SJCRH30 (cell line): ENCODE results near the gene EFNA1. TPM values are rescaled to one million over a fixed set of nuclear protein-coding genes. Genes with fewer than 3 reads are reported as not detected.
"Not testable (repeated sequence)": the region's sequence is repeated elsewhere in the genome, so short reads cannot be mapped to it uniquely, and the experiment has no call there.

Source experiments
- DNase-seq, 2 experiments: peaks; one replicate each; pipeline ENCODE4 v3.0.0-alpha.2; 2015 to 2020
- H3K27ac ChIP-seq: fragments of 250-450 bp; sonication (Bioruptor Pico); 2 replicates; pipeline ENCODE4 v1.5.1; 2020; ENCODE audit warnings: mild to moderate bottlenecking, moderate library complexity
- H3K27me3 ChIP-seq: fragments of 250-450 bp; sonication (Bioruptor Pico); 2 replicates; pipeline ENCODE4 v1.5.1; 2020; ENCODE audit warnings: mild to moderate bottlenecking, moderate library complexity
- H3K36me3 ChIP-seq: fragments of 250-450 bp; sonication (Bioruptor Pico); 2 replicates; pipeline ENCODE4 v1.5.1; 2020; ENCODE audit warnings: mild to moderate bottlenecking, moderate library complexity
- H3K4me1 ChIP-seq: fragments of 250-450 bp; sonication (Bioruptor Pico); 2 replicates; pipeline ENCODE4 v1.5.1; 2020; ENCODE audit warnings: mild to moderate bottlenecking, moderate library complexity
- H3K4me3 ChIP-seq: fragments of 250-450 bp; sonication (Bioruptor Pico); 2 replicates; pipeline ENCODE4 v1.5.1; 2020; ENCODE audit warnings: mild to moderate bottlenecking, moderate library complexity
- H3K9me3 ChIP-seq: fragments of 250-450 bp; sonication (Bioruptor Pico); replicated peaks from 2 replicates; pipeline ENCODE4 v1.5.1; 2020; ENCODE audit warnings: mild to moderate bottlenecking, moderate library complexity
- total RNA-seq: library from RNA; depleted of rRNA; stranded (reverse); fragments of >200 nt; shearing (Covaris generic); gene quantifications from 2 replicates; pipeline ENCODE4 v1.2.3, GENCODE V29; 2014

The EFNA1 gene
- total RNA-seq, 1 experiment from 2014 or later = 1.8 TPM

DNA sequence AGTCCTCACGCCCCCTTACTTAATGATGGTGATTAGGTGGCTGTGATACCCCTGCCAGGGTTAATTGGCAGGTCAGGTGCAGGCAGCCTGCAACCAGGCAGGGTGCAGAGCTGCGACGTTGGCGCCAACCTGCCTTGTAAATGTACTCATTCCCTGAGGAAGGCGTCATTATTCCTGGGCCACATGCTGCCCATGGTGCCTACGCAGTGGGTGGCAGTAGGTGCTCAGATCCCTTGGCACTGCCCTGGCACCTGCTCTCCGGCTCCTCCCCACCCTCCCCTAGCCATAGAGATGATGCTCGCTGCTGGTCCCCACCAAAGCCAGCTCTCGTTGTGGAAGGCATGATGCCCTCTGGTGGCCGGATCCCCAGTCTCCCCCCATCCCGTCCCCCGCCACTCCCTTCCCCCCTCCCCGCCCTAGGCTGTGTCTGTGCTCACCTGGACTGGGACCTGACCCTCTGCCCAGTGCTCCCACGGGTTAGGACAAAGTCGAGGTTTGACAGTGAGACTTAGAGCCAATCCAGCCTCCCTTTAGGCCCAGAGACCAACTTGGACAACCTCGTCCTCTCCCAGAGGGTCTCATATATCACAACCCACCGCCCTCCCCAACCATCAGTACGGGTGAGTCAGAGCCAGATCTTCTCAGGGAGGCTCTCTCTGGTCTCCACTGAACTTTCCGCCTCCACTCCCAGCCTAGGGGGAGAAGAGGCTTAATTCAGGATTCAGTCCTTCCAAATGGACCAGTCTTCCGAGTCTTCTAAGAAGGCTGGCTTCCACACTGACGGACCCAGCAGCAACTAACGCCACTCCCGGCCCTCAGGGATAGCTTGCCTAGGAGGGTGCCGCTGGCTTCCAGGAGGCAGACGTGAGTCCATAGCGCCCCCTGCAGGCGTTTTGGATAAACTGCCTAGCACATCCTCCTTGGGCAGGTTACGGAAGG is 39.8 kb downstream of the EFNA1 start:
- H3K9me3 ChIP-seq = no peaks in the 10 kb centered on the region
- no peaks in the 10 kb centered on the region for H3K27me3 ChIP-seq
- H3K36me3 ChIP-seq = no peaks in the 10 kb centered on the region
- H3K4me3 ChIP-seq = peak overlapping the region; percentile 36
- peak; percentile 82 to 94 for DNase-seq
- no peak overlapping the region for H3K27ac ChIP-seq
- H3K4me1 ChIP-seq = peaks cover 8% of the 10 kb centered on the region; the same call in 1 of the 2 replicates

DNA sequence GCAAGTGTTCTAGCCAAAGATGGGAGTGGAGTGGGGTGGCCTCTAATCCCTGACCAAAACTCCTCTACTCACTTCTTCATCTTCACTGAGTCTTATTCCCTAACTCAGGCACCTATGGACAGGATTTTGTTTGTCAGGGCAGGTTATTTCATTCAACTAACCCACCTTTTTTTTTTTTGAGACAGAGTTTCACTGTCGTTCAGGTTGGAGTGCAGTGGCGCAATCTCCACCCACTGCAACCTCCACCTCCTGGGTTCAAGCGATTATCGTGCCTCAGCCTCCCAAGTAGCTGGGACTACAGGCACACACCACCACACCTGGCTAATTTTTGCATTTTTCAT is 40.4 kb downstream of the EFNA1 start:
- not testable (repeated sequence) for H3K4me1 ChIP-seq, H3K9me3 ChIP-seq, DNase-seq, H3K36me3 ChIP-seq, H3K27me3 ChIP-seq, H3K4me3 ChIP-seq, H3K27ac ChIP-seq

DNA sequence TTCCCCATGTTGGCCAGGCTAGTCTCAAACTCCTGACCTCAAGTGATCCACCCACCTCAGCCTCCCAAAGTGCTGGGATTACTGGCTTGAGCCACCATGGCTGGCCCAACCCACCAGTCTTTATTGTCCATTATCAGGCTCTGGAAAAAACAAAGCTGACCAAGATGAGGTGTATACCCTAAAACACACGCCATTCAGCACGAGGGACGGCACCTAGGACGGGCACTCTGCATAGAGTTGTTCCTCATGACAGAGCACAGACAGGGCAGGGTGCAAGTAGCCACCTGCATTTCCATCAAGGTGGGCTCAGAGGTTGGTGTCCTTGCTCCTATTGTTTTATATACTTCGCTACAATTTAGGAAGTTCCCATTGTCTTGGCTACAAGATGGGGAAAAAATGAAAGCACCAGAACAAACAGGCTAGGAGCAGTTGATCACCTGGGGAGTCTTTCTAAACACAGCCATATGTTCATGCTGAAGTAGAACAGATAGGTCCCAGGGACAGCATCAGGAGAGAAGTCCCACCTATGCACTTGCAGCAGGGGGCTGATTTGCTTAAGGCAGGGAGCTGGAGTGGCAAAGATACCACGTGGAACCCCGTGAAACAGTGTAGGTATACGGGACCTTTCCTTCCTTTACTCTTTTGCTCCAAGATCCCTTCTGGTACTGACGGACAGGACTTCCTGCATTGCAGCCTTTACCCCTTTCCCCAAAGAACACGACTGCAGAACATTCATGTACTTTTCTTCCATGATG is 41.0 kb downstream of the EFNA1 start:
- Histone ChIP-seq H3K27me3 (no peaks in the 10 kb centered on the region), H3K4me3 (no peak overlapping the region), H3K9me3 (no peaks in the 10 kb centered on the region), H3K4me1 (peaks cover 11% of the 10 kb centered on the region), H3K36me3 (no peaks in the 10 kb centered on the region), H3K27ac (no peak overlapping the region)
- no peak for DNase-seq

GRCh38 chr1:155169541-155169940 is 41.9 kb downstream of the EFNA1 start:
- Histone ChIP-seq H3K9me3 (no peaks in the 10 kb centered on the region), H3K4me1 (peaks cover 11% of the 10 kb centered on the region), H3K36me3 (no peaks in the 10 kb centered on the region), H3K27ac (no peak overlapping the region), H3K27me3 (no peaks in the 10 kb centered on the region), H3K4me3 (no peak overlapping the region)
- DNase-seq = no peak

- H3K27me3 ChIP-seq = no peaks in the 10 kb centered on the region
- peaks cover 11% of the 10 kb centered on the region for H3K4me1 ChIP-seq
- H3K4me3 ChIP-seq = no peak overlapping the region
- H3K27ac ChIP-seq = no peak overlapping the region
- DNase-seq = no peak
- no peaks in the 10 kb centered on the region for H3K9me3 ChIP-seq
- no peaks in the 10 kb centered on the region for H3K36me3 ChIP-seq
Measured at GRCh38 chr1:155170101-155170785, 42.6 kb downstream of the EFNA1 start.

DNA sequence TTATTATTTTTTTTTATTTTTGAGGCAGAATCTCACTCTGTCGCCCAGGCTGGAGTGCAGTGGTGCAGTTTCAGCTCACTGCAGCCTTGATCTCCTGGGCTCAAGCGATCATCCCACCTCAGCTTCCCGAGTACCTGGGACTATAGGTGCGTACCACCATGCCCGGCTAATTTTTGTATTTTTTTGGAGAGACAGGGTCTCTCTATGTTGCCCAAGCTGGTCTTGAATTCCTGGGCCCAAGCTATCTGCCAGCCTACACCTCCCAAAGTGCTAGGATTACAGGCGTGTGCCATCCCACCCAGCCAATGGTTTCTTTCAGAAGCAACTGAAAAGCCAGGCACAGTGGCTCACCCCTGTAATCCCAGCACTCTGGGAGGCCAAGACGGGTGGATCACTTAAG is 43.1 kb downstream of the EFNA1 start:
- Histone ChIP-seq H3K36me3 (no peaks in the 10 kb centered on the region), H3K27me3 (no peaks in the 10 kb centered on the region), H3K4me1 (peaks cover 11% of the 10 kb centered on the region), H3K27ac (no peak overlapping the region), H3K4me3 (no peak overlapping the region), H3K9me3 (no peaks in the 10 kb centered on the region)
- no peak for DNase-seq

DNA sequence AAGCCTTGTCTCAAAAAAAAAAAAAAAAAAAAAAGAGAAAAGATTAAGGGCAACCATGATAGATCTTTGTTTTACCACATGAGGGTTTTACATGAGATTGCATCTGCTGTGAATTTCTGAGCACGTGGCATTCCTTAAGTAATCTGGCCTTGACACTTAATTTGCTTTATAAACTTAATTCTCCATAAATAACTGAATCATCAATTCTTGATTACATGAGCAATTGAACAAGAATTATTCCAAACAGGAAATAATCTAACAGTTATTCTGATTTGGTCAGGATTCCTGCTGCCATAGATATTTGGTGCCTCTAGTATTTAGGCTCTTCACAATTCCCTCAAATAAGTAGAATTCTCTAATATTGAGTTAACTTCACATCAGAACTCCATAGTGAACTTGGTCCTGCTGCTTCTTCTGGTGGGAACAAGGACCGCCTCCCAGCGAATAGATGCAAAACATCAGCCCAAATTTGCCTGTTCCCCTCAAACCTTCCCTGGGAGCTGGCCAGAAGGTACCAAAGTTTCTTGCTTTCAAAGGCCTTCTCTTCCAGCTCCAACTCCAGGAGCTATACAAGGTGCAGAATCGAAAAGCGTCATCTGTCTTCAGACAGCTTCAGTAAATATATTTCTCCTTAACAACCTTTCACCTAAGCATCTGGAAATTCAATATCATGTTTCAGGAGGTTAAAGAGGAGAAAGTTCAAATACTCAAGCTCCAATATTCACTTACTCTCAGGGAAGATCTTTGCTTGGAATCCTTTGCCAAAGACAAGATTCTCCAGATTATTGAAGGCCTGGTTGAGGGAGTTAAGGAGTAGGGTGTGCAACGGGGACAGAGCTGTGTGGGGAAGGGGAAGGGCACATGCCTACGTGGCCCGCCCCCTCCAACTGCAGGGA is 44.4 kb downstream of the EFNA1 start:
- no peak for DNase-seq
- Histone ChIP-seq H3K4me1 (peaks cover 11% of the 10 kb centered on the region), H3K27me3 (no peaks in the 10 kb centered on the region), H3K9me3 (no peaks in the 10 kb centered on the region), H3K4me3 (peak overlapping the region; percentile 91), H3K27ac (peak overlapping the region; percentile 66; the same call in 1 of the 2 replicates), H3K36me3 (no peaks in the 10 kb centered on the region)

DNA sequence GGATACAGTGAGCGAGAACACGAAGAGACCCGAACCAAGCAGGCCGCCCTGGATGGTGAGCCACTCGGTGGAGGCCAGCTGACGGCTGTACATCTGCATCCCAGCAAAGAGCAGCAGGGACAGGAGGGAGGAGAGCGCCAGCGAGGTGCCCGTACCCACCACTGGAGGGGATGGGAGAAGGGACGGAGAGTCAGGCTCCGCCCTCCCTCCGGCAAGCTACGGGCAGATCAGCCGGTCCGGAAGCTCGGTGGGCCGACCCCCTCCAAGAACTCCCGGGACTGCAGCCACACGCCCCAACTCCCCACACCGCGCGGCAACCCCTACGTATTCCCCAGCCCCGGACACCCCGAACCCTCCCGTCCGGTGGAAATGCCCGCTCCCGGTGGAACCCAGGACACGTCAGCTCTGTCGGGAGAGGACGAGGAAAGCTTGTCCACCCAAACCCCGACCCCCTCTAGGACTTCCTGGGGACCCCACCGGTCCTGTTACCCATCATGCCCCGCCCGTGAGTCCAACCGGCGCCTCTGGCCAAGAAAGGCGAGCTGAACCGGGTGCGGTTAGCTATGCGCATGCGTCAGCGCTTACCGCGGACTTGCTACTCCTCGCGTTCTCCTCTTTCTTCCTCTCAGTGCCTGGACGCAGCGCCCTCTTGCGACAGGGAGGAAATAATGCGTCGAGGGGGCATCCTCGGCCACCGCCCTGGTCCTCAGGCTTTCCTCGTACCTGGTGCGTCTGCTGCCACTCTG is 45.2 kb downstream of the EFNA1 start, which contains the start of gene KRTCAP2:
TSS of gene KRTCAP2 (minus strand) at position 573 of the 746 bp plus-strand sequence. CDS start at position 493, 80 bp downstream.
- H3K9me3 ChIP-seq = no peaks in the 10 kb centered on the region
- DNase-seq = peak; percentile 96 to 97
- peak within 1 kb of the TSS; percentile 91 for H3K4me3 ChIP-seq
- peaks cover 9% of the 10 kb centered on the region for H3K4me1 ChIP-seq
- H3K27ac ChIP-seq = peak within 1 kb of the TSS; percentile 66
- no peaks in the 10 kb centered on the region for H3K27me3 ChIP-seq
- no peaks in the 10 kb centered on the region for H3K36me3 ChIP-seq

DNA sequence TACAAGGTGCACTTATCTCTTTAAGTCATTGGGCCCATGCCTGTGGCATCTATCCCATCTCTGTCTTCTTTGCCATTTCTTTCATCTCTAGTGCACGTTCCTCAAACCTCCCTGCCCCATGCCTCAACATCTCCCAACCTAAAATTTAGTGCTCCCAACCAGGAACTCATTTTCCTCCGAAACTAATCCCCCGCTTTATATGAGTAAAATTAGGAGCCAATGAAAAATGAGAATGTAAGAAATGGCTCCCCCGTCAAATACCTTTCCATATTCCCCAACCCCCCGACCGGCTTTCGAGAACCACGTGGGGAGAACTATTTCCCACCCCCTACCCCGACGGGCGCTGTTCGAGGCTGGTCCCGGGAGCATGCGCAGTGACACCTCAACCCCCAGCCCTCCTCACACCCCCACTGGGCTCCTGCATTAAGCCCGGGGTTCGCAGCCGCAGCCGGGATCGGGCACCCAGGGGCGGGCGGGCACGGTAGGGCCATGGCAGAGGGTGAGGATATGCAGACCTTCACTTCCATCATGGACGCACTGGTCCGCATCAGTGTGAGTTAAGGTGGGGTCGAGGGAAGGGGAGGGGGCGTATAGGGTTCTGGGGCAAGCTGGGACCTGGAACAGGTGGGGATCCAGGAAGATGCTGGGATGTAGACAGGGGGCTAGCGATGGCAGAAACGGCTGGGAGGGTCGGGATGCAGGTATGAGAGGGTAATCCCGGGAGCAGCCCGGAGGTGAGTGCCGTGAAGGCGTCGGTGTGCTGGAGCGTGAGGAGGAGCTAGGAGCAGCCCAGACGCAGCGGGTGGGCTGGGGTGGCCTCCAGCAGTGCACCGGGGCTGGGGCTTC is 46.0 kb downstream of the EFNA1 start, which contains the start of gene TRIM46:
TSS of gene TRIM46 (plus strand) at position 372 of the 846 bp plus-strand sequence. CDS start at position 490, 118 bp downstream.
- Histone ChIP-seq H3K4me3 (peak within 1 kb of the TSS; percentile 91), H3K36me3 (no peaks in the 10 kb centered on the region), H3K27ac (peak within 1 kb of the TSS; percentile 66), H3K4me1 (peaks cover 9% of the 10 kb centered on the region), H3K9me3 (no peaks in the 10 kb centered on the region), H3K27me3 (no peaks in the 10 kb centered on the region)
- peak; percentile 57 to 69 for DNase-seq

DNA sequence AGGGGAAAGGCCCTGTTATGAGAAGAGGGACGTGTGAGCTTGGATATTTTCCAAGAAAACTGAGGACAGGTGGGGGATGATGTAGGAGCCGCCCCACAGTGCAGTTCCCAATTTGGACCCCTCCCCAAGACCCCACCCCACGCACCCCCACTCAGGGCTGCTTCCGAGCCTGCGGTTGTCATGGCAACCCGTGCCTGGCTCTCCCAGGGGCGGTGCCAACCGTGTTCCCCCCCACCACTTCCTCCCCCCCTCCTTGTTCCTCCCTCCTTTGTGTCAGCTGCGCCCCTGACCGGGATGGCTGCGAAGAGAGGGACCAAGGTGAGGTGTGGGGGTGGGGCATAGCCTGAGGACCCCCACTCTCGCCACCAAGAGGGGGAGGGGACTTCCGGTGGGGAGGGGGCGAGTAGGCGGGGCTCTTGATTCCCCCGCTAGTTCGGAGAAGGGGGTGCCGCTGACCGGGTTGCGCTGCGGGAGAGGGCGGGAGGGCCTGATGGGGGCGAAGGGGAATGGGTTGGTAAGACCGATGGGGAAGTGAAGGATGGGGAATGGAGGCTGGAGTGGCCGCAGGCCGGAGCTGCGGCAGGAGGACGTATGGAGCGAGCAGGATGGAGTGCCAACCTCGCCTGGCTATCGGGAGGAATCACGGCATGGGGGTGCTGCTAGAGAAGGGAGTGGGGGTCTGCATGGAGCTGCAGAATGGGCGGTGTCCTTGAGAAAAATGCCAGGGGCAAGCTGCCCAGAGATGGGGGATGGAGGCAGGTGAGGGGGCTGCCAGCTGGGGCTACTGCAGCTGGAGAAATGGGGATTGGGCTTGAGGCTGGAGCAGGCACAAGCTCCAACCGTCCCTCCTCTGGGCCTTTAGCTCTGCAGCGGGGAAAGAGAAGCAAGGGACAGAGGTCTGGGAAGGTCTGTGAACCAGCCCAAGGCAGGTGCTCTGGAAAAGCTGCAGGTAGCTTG is 46.9 kb downstream of the EFNA1 start:
- Histone ChIP-seq H3K4me1 (peaks cover 9% of the 10 kb centered on the region), H3K36me3 (no peaks in the 10 kb centered on the region), H3K27me3 (no peaks in the 10 kb centered on the region), H3K27ac (no peak overlapping the region), H3K4me3 (peak overlapping the region; percentile 91), H3K9me3 (no peaks in the 10 kb centered on the region)
- peak; percentile 57 to 68 for DNase-seq

DNA sequence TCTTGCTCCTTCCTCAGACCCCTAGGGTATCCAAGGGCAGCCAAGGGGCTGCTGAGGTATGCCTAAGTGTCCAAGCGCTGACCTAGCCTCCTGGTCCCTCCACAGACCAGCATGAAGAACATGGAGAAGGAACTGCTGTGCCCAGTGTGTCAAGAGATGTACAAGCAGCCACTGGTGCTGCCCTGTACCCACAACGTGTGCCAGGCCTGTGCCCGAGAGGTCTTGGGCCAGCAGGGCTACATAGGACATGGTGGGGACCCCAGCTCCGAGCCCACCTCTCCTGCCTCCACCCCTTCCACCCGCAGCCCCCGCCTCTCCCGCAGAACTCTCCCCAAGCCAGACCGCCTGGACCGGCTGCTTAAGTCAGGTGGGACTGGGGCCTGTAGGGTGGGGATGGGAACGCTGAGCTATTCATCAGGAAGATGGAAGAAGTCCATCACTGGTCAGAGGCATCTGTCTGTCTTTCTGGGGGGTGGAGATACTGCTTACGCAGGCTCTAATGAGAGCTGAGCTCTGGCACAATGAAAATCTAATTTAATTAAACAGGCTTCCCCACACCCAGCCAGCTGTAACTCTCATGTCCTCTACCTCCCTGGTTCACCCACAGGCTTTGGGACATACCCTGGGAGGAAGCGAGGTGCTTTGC is 47.7 kb downstream of the EFNA1 start:
- no peak overlapping the region for H3K4me3 ChIP-seq
- no peak overlapping the region for H3K27ac ChIP-seq
- DNase-seq = no peak

More for the DNA sequence above, 47.7 kb downstream of the EFNA1 start:
- H3K9me3 ChIP-seq = no peaks in the 10 kb centered on the region
- no peaks in the 10 kb centered on the region for H3K36me3 ChIP-seq
- no peaks in the 10 kb centered on the region for H3K27me3 ChIP-seq
- H3K4me1 ChIP-seq = peaks cover 9% of the 10 kb centered on the region
